GM19099 (cell line): ENCODE measurements around the gene TYSND1.

Experiments used
- POLR2A ChIP-seq: IDR thresholded peaks from 3 replicates; pipeline ENCODE4 v1.6.1; 2011; ENCODE audit warnings: low read depth; ENCODE audit not compliant: insufficient read length; ENCODE audit errors: extremely low read depth

The TYSND1 gene

GRCh38 chr10:70126700-70127395 is 19.7 kb downstream of the TYSND1 start:
- TF ChIP-seq POLR2A: no peak

GRCh38 chr10:70125918-70126552 is 20.5 kb downstream of the TYSND1 start:
- peak; percentile 18 for TF ChIP-seq POLR2A

- no peak for TF ChIP-seq POLR2A
Measured at GRCh38 chr10:70124918-70125317, 21.6 kb downstream of the TYSND1 start.

GRCh38 chr10:70124415-70124814 is 22.1 kb downstream of the TYSND1 start:
- TF ChIP-seq POLR2A: no peak

GRCh38 chr10:70123817-70124216 is 22.7 kb downstream of the TYSND1 start:
- no peak for TF ChIP-seq POLR2A

GRCh38 chr10:70122742-70123141 is 23.8 kb downstream of the TYSND1 start:
- no peak for TF ChIP-seq POLR2A

- TF ChIP-seq POLR2A: no peak
Measured at GRCh38 chr10:70121281-70121949, 25.1 kb downstream of the TYSND1 start.

GRCh38 chr10:70120417-70120816 is 26.1 kb downstream of the TYSND1 start:
- no peak for TF ChIP-seq POLR2A

GRCh38 chr10:70119623-70120022 is 26.9 kb downstream of the TYSND1 start:
- TF ChIP-seq POLR2A: no peak

- no peak for TF ChIP-seq POLR2A
Measured at GRCh38 chr10:70119197-70119596, 27.3 kb downstream of the TYSND1 start.

- TF ChIP-seq POLR2A: no peak
Measured at GRCh38 chr10:70118196-70118595, 28.3 kb downstream of the TYSND1 start.

GRCh38 chr10:70117646-70118045 is 28.9 kb downstream of the TYSND1 start:
- no peak for TF ChIP-seq POLR2A

- no peak for TF ChIP-seq POLR2A
Measured at GRCh38 chr10:70115948-70116682, 30.4 kb downstream of the TYSND1 start.

GRCh38 chr10:70114902-70115301 is 31.6 kb downstream of the TYSND1 start:
- no peak for TF ChIP-seq POLR2A

GRCh38 chr10:70112071-70112470 is 34.4 kb downstream of the TYSND1 start:
- no peak for TF ChIP-seq POLR2A
